Prostate gland (tissue), 2 donors: ENCODE measurements around the gene ACTN4.
A peak's percentile ranks its signal among the peaks of the same experiment; 100 is the strongest.

ENCODE experiments used
- POLR2A ChIP-seq: fragments of 450-650 bp; IDR thresholded peaks from one replicate; pipeline ENCODE4 v1.6.1; 2016; ENCODE audit warnings: antibody characterized with exemption, mild to moderate bottlenecking
- POLR2AphosphoS5 ChIP-seq: sonication (generic); formaldehyde crosslinking; IDR thresholded peaks from one replicate; pipeline ENCODE4 v1.6.1; 2017; ENCODE audit warnings: antibody characterized with exemption
- TF ChIP-seq, protein P1 (sequence below), 4 experiments: fragments of 200-600 bp in 2 of 4; fragments of 450-650 bp in 2 of 4; sonication (generic) in 2 of 4; IDR thresholded peaks; 1 replicate in 3 of 4; 2 replicates in 1 of 4; pipeline ENCODE4 v1.5.1; 2016 to 2019; ENCODE audit warnings: antibody characterized with exemption in 4 of 4, mild to moderate bottlenecking in 2 of 4, moderate library complexity in 2 of 4

- TF ChIP-seq POLR2A: peak; percentile 30
- TF ChIP-seq, protein P1, sequence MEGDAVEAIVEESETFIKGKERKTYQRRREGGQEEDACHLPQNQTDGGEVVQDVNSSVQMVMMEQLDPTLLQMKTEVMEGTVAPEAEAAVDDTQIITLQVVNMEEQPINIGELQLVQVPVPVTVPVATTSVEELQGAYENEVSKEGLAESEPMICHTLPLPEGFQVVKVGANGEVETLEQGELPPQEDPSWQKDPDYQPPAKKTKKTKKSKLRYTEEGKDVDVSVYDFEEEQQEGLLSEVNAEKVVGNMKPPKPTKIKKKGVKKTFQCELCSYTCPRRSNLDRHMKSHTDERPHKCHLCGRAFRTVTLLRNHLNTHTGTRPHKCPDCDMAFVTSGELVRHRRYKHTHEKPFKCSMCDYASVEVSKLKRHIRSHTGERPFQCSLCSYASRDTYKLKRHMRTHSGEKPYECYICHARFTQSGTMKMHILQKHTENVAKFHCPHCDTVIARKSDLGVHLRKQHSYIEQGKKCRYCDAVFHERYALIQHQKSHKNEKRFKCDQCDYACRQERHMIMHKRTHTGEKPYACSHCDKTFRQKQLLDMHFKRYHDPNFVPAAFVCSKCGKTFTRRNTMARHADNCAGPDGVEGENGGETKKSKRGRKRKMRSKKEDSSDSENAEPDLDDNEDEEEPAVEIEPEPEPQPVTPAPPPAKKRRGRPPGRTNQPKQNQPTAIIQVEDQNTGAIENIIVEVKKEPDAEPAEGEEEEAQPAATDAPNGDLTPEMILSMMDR (IDR thresholded peaks at IDR 0.05): peak in 3 of 4 experiments; percentile 68 to 96 (median 74)
- TF ChIP-seq POLR2AphosphoS5: peak; percentile 77
Observed at GRCh38 chr19:38769635-38770211, 122.3 kb downstream of the ACTN4 start.
